ENCODE measurements around the gene CALCB.

DNA sequence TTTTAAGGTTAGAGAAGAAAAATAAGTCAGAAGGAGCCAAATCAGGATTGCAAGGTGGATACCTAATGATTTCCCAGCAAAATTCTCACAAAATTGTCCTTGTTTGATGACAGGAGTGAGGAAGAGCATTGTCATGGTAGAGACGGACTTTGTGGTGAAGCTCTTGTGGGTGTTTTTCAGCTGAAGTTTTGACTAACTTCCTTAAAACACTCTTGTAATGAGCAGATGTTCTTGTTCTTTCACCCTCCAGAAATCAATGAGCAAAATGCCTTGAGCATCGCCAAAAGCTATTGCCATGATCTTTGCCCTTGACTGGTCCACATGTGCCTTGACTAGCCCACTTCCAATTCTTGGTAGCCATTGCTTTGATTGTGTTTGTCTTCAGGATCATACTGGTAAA is 20.0 kb downstream of the CALCB start:
- TF ChIP-seq, protein P1, sequence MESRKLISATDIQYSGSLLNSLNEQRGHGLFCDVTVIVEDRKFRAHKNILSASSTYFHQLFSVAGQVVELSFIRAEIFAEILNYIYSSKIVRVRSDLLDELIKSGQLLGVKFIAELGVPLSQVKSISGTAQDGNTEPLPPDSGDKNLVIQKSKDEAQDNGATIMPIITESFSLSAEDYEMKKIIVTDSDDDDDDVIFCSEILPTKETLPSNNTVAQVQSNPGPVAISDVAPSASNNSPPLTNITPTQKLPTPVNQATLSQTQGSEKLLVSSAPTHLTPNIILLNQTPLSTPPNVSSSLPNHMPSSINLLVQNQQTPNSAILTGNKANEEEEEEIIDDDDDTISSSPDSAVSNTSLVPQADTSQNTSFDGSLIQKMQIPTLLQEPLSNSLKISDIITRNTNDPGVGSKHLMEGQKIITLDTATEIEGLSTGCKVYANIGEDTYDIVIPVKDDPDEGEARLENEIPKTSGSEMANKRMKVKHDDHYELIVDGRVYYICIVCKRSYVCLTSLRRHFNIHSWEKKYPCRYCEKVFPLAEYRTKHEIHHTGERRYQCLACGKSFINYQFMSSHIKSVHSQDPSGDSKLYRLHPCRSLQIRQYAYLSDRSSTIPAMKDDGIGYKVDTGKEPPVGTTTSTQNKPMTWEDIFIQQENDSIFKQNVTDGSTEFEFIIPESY (IDR thresholded peaks at IDR 0.05) = no peak
- TF ChIP-seq, protein P2, sequence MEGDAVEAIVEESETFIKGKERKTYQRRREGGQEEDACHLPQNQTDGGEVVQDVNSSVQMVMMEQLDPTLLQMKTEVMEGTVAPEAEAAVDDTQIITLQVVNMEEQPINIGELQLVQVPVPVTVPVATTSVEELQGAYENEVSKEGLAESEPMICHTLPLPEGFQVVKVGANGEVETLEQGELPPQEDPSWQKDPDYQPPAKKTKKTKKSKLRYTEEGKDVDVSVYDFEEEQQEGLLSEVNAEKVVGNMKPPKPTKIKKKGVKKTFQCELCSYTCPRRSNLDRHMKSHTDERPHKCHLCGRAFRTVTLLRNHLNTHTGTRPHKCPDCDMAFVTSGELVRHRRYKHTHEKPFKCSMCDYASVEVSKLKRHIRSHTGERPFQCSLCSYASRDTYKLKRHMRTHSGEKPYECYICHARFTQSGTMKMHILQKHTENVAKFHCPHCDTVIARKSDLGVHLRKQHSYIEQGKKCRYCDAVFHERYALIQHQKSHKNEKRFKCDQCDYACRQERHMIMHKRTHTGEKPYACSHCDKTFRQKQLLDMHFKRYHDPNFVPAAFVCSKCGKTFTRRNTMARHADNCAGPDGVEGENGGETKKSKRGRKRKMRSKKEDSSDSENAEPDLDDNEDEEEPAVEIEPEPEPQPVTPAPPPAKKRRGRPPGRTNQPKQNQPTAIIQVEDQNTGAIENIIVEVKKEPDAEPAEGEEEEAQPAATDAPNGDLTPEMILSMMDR (IDR thresholded peaks at IDR 0.05; ENCODE audit: low read depth, low read length, missing input control) = no peak
- TF ChIP-seq RXRA (IDR thresholded peaks at IDR 0.05) (no peak), TAF1 (conservative IDR thresholded peaks at IDR 0.05) (no peak)
- TF ChIP-seq, protein P3, sequence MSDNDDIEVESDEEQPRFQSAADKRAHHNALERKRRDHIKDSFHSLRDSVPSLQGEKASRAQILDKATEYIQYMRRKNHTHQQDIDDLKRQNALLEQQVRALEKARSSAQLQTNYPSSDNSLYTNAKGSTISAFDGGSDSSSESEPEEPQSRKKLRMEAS (IDR thresholded peaks at IDR 0.05) = no peak

Data from liver (tissue), 3 donors.